IMR-90 (cell line): ENCODE measurements around the gene MYRFL. TPM values are rescaled to one million over a fixed set of nuclear protein-coding genes. Genes with fewer than 3 reads are reported as not detected.

Source experiments
- ATAC-seq: fragments of 200-7000 bp; cut with Tn5 transposase; 2 replicates; pipeline ENCODE4 v1.9.1; 2020; ENCODE audit warnings: low read depth, mild to moderate bottlenecking, moderate library complexity
- BruUV-seq: library from RNA; stranded (reverse); fragments of 400-500 nt; replicated peaks from 2 replicates; lab custom pipeline; 2021; lab: Mats Ljungman, UMichigan
- CTCF ChIA-PET: fragments of 300-600 bp; formaldehyde crosslinking; extraction: SDS; loops from one replicate; lab custom pipeline; 2021; ENCODE audit warnings: antibody characterized with exemption; lab: Yijun Ruan, JAX
- POLR2A ChIA-PET: fragments of 300-600 bp; sonication (Branson Sonifier 250); formaldehyde crosslinking; loops from one replicate; lab custom pipeline; 2022; ENCODE audit warnings: antibody characterized with exemption; ENCODE audit not compliant: unreplicated experiment; lab: Charles Lee
- DNase-seq: peaks from one replicate; pipeline ENCODE4 v3.0.0; 2013
- H2AFZ ChIP-seq: replicated peaks from 2 replicates; pipeline ENCODE3; 2013; ENCODE audit warnings: low read length, mild to moderate bottlenecking; ENCODE audit not compliant: poor library complexity
- H2AK5ac ChIP-seq: 2 replicates; pipeline ENCODE4 v1.6.1; 2013; ENCODE audit warnings: low read depth, low read length, inconsistent platforms
- H2AK9ac ChIP-seq: replicated peaks from 2 replicates; pipeline ENCODE3; 2013; ENCODE audit warnings: mild to moderate bottlenecking, low read depth, low read length, moderate library complexity; ENCODE audit not compliant: poor library complexity
- H2BK120ac ChIP-seq: 2 replicates; pipeline ENCODE4 v1.6.1; 2013; ENCODE audit warnings: low read depth, low read length, inconsistent platforms
- H2BK15ac ChIP-seq: 3 replicates; pipeline ENCODE4 v1.6.1; 2013; ENCODE audit warnings: low read depth, low read length, inconsistent platforms
- H2BK20ac ChIP-seq: 2 replicates; pipeline ENCODE4 v1.6.1; 2013; ENCODE audit warnings: low read depth, mild to moderate bottlenecking, inconsistent platforms, low read length, moderate library complexity
- H2BK5ac ChIP-seq: 2 replicates; pipeline ENCODE4 v1.6.1; 2013; ENCODE audit warnings: mild to moderate bottlenecking, low read depth, low read length, inconsistent platforms; ENCODE audit not compliant: poor library complexity, severe bottlenecking
- H3K14ac ChIP-seq: replicated peaks from 2 replicates; pipeline ENCODE4 v1.6.1; 2013; ENCODE audit warnings: low read depth, low read length, inconsistent platforms
- H3K18ac ChIP-seq: 2 replicates; pipeline ENCODE4 v1.6.1; 2013; ENCODE audit warnings: low read depth, low read length, control low read depth
- H3K23ac ChIP-seq: 2 replicates; pipeline ENCODE4 v1.6.1; 2013; ENCODE audit warnings: low read depth, low read length, inconsistent platforms
- H3K27ac ChIP-seq: 2 replicates; pipeline ENCODE4 v1.5.1; 2013; ENCODE audit warnings: mild to moderate bottlenecking, control low read depth, low read length; ENCODE audit not compliant: insufficient read depth
- H3K27me3 ChIP-seq: 2 replicates; pipeline ENCODE4 v1.6.1; 2013; ENCODE audit warnings: low read length; ENCODE audit not compliant: control insufficient read depth, insufficient read depth
- H3K36me3 ChIP-seq: 2 replicates; pipeline ENCODE4 v1.6.1; 2013; ENCODE audit warnings: low read length, mixed read lengths; ENCODE audit not compliant: control insufficient read depth, insufficient read depth
- H3K4ac ChIP-seq: 2 replicates; pipeline ENCODE4 v1.6.1; 2013; ENCODE audit warnings: low read depth, low read length, inconsistent platforms
- H3K4me1 ChIP-seq: 2 replicates; pipeline ENCODE4 v1.6.1; 2013; ENCODE audit warnings: low read length, mixed read lengths; ENCODE audit not compliant: control insufficient read depth, insufficient read depth
- H3K4me2 ChIP-seq: 2 replicates; pipeline ENCODE4 v1.6.1; 2013; ENCODE audit warnings: low read depth, mild to moderate bottlenecking, control low read depth, low read length, moderate library complexity
- H3K4me3 ChIP-seq: 2 replicates; pipeline ENCODE4 v1.5.1; 2013; ENCODE audit warnings: low read depth, mild to moderate bottlenecking, control low read depth, low read length, moderate library complexity; ENCODE audit not compliant: insufficient read depth
- H3K56ac ChIP-seq: 2 replicates; pipeline ENCODE4 v1.6.1; 2013; ENCODE audit warnings: low read length, inconsistent platforms; ENCODE audit not compliant: insufficient read depth; ENCODE audit errors: extremely low read depth
- H3K79me1 ChIP-seq, 2 experiments: 2 replicates each; pipeline ENCODE4 v1.6.1; 2013; ENCODE audit warnings: low read length in 2 of 2, inconsistent platforms in 1 of 2, low read depth in 1 of 2
- H3K9ac ChIP-seq: 2 replicates; pipeline ENCODE4 v1.6.1; 2013; ENCODE audit warnings: low read depth, low read length, control low read depth
- H3K9me1 ChIP-seq: 2 replicates; pipeline ENCODE4 v1.6.1; 2013; ENCODE audit warnings: low read length, inconsistent platforms; ENCODE audit not compliant: insufficient read depth
- H3K9me3 ChIP-seq: 2 replicates; pipeline ENCODE4 v1.6.1; 2013; ENCODE audit warnings: low read length; ENCODE audit not compliant: control insufficient read depth, insufficient read depth
- H4K20me1 ChIP-seq: 2 replicates; pipeline ENCODE4 v1.6.1; 2013; ENCODE audit warnings: low read length, inconsistent platforms; ENCODE audit not compliant: insufficient read depth
- H4K5ac ChIP-seq: 2 replicates; pipeline ENCODE4 v1.6.1; 2013; ENCODE audit warnings: mild to moderate bottlenecking, low read depth, low read length, control low read depth
- H4K8ac ChIP-seq, 2 experiments: 2 replicates each; pipeline ENCODE4 v1.6.1; 2013; ENCODE audit warnings: low read depth in 2 of 2, low read length in 2 of 2, control low read depth in 1 of 2, inconsistent platforms in 1 of 2
- H4K91ac ChIP-seq: 2 replicates; pipeline ENCODE4 v1.6.1; 2013; ENCODE audit warnings: low read depth, low read length, inconsistent platforms; ENCODE audit not compliant: insufficient read depth
- BHLHE40 ChIP-seq: fragments of 150-350 bp; IDR thresholded peaks from 2 replicates; pipeline ENCODE4 v1.6.1; 2016; ENCODE audit warnings: mild to moderate bottlenecking, low read depth, low read length
- CEBPB ChIP-seq: IDR thresholded peaks from 2 replicates; pipeline ENCODE4 v1.6.1; 2012; ENCODE audit warnings: low read depth, low read length, improper control_type of control experiment
- CHD1 ChIP-seq: IDR thresholded peaks from 2 replicates; pipeline ENCODE4 v1.6.1; 2012; ENCODE audit warnings: low read depth, low read length, improper control_type of control experiment
- CTCF ChIP-seq: conservative IDR thresholded peaks from 2 replicates; pipeline ENCODE4 v1.5.1; 2012; ENCODE audit warnings: mild to moderate bottlenecking, low read depth, low read length, improper control_type of control experiment
- ELK1 ChIP-seq: fragments of 150-350 bp; IDR thresholded peaks from 2 replicates; pipeline ENCODE4 v1.6.1; 2016; ENCODE audit warnings: low read depth, mild to moderate bottlenecking, low read length, moderate library complexity, borderline replicate concordance
- FOS ChIP-seq: fragments of 150-350 bp; IDR thresholded peaks from 2 replicates; pipeline ENCODE4 v1.6.1; 2016; ENCODE audit warnings: low read depth, low read length
- MAFK ChIP-seq: IDR thresholded peaks from 2 replicates; pipeline ENCODE4 v1.6.1; 2012; ENCODE audit warnings: low read depth, low read length, improper control_type of control experiment
- MAZ ChIP-seq: IDR thresholded peaks from 2 replicates; pipeline ENCODE4 v1.6.1; 2012; ENCODE audit warnings: low read depth, mild to moderate bottlenecking, low read length, improper control_type of control experiment, moderate library complexity, borderline replicate concordance
- MXI1 ChIP-seq: IDR thresholded peaks from 2 replicates; pipeline ENCODE4 v1.6.1; 2012; ENCODE audit warnings: low read depth, mild to moderate bottlenecking, low read length, moderate library complexity, borderline replicate concordance
- NFE2L2 ChIP-seq: fragments of 150-350 bp; IDR thresholded peaks from 2 replicates; pipeline ENCODE4 v1.6.1; 2016; ENCODE audit warnings: low read depth, mild to moderate bottlenecking, low read length
- POLR2A ChIP-seq: IDR thresholded peaks from 2 replicates; pipeline ENCODE4 v1.6.1; 2012; ENCODE audit warnings: mild to moderate bottlenecking, low read depth, low read length
- RAD21 ChIP-seq: IDR thresholded peaks from 2 replicates; pipeline ENCODE4 v1.6.1; 2012; ENCODE audit warnings: low read length, improper control_type of control experiment
- RCOR1 ChIP-seq: IDR thresholded peaks from 2 replicates; pipeline ENCODE4 v1.6.1; 2012; ENCODE audit warnings: mild to moderate bottlenecking, low read length, improper control_type of control experiment; ENCODE audit not compliant: insufficient replicate concordance
- RFX5 ChIP-seq: IDR thresholded peaks from 2 replicates; pipeline ENCODE4 v1.8.0; 2012; ENCODE audit warnings: low read depth, mild to moderate bottlenecking, low read length, moderate library complexity
- SMC3 ChIP-seq: fragments of 150-350 bp; IDR thresholded peaks from 2 replicates; pipeline ENCODE4 v1.6.1; 2016; ENCODE audit warnings: low read depth, mild to moderate bottlenecking, antibody characterized with exemption, low read length, moderate library complexity
- USF2 ChIP-seq: fragments of 150-350 bp; IDR thresholded peaks from 2 replicates; pipeline ENCODE4 v1.6.1; 2017; ENCODE audit warnings: mild to moderate bottlenecking, antibody characterized with exemption, low read length, low read depth
- WGBS, 2 experiments: methylation state at CpG; one replicate each; pipeline versions ENCODE4 v1.1.5 to v1.1.7; 2013; ENCODE audit warnings: missing lambda C conversion rate in 2 of 2; ENCODE audit not compliant: insufficient read length in 1 of 2; ENCODE audit errors: extremely low coverage in 2 of 2; 5-methylcytosine and 5-hydroxymethylcytosine counted together
- dilution Hi-C: fragments of 300-500 bp; cut with HindIII; formaldehyde crosslinking; loops from one replicate; pipeline ENCODE4 v1.14.3; 2018; ENCODE audit warnings: low sequenced_read_pairs; ENCODE audit not compliant: unreplicated experiment
- in situ Hi-C: fragments of 300-500 bp; cut with MboI; formaldehyde crosslinking; loops from 3 replicates; pipeline ENCODE4 v1.14.3; 2019; ENCODE audit warnings: low sequenced_read_pairs, inconsistent platforms, mixed read lengths
- intact Hi-C: fragments of 100-400 bp; cut with micrococcal nuclease; formaldehyde crosslinking; loops from 2 replicates; pipeline ENCODE4 v1.10.0; 2022
- polyA plus RNA-seq, 3 experiments: library from polyadenylated mRNA; depleted of rRNA; stranded (reverse); fragments of >200 nt; gene quantifications; 2 replicates each; pipeline ENCODE4 v1.2.3, GENCODE V29; 2012; ENCODE audit warnings: low replicate concordance in 1 of 3
- total RNA-seq: library from RNA; depleted of rRNA; stranded (reverse); fragments of >200 nt; gene quantifications from 2 replicates; pipeline ENCODE4 v1.2.3, GENCODE V29; 2012

Gene MYRFL
- total and polyA plus RNA-seq, 2 of the 4 experiments (the other 2 are of a cell fraction), result not detected

GRCh38 chr12:69884386-69884785 is 59.4 kb downstream of the MYRFL start:
- in situ Hi-C loops, result loop anchor here (5.0 kb wide), 1 partner anchor 688 kb away; no protein-coding TSS in a partner anchor
- no CpG with 5 or more reads among the region's 2 CpGs for WGBS, 2 experiments
- dilution Hi-C loops, result no loop called here

More at GRCh38 chr12:69884386-69884785, 59.4 kb downstream of the MYRFL start:
- Histone ChIP-seq H3K79me1 (no peaks in the 10 kb centered on the region), H4K91ac (no peak overlapping the region), H3K27ac (no peak overlapping the region), H4K5ac (no peak overlapping the region), H2BK120ac (no peak overlapping the region), H3K9ac (no peak overlapping the region), H3K36me3 (no peaks in the 10 kb centered on the region), H2BK15ac (no peak overlapping the region), H3K18ac (no peak overlapping the region), H2AK9ac (no peak overlapping the region), H3K4ac (no peak overlapping the region), H3K9me1 (no peaks in the 10 kb centered on the region), H3K27me3 (peaks cover 3% of the 10 kb centered on the region; the same call in 1 of the 2 replicates), H4K20me1 (no peaks in the 10 kb centered on the region), H3K4me1 (no peaks in the 10 kb centered on the region), H3K4me2 (no peak overlapping the region), H3K9me3 (no peaks in the 10 kb centered on the region), H2AFZ (no peak overlapping the region), H3K56ac (no peak overlapping the region), H2BK5ac (no peak overlapping the region), H2BK20ac (no peak overlapping the region), H4K8ac (no peak overlapping the region), H3K14ac (no peak overlapping the region), H3K4me3 (no peak overlapping the region), H2AK5ac (no peak overlapping the region), H3K23ac (no peak overlapping the region)
- ChIA-PET POLR2A (no interaction called here), CTCF (interaction anchor here (1.5 kb wide), 1 partner anchor 693 kb away, joined by 14 read pairs; no protein-coding TSS in a partner anchor)
- BruUV-seq, result no TSS peak
- ATAC-seq, result no peak
- no peak for TF ChIP-seq RAD21
- no peak for TF ChIP-seq RFX5
- TF ChIP-seq CHD1, result no peak
- no peak for TF ChIP-seq RCOR1
- no peak for TF ChIP-seq MAZ
- no peak for TF ChIP-seq CTCF
- TF ChIP-seq ELK1, result no peak
- TF ChIP-seq CEBPB, result no peak
- TF ChIP-seq MXI1, result no peak
- no peak for TF ChIP-seq SMC3
- no peak for TF ChIP-seq USF2
- no peak for TF ChIP-seq BHLHE40
- no peak for TF ChIP-seq MAFK
- no peak for TF ChIP-seq POLR2A
- no peak for TF ChIP-seq FOS
- no peak for TF ChIP-seq NFE2L2
- intact Hi-C loops, result no loop called here
- DNase-seq, result no peak
